SKM-1 treated with dmso at 0.1 percent for 144 hours (cell line): ENCODE results near the gene ID2.

ENCODE experiments used
- DNase-seq: peaks from one replicate; lab custom pipeline; 2025; ENCODE audit not compliant: unreplicated experiment; lab: John Stamatoyannopoulos, UW

ID2 gene

DNA sequence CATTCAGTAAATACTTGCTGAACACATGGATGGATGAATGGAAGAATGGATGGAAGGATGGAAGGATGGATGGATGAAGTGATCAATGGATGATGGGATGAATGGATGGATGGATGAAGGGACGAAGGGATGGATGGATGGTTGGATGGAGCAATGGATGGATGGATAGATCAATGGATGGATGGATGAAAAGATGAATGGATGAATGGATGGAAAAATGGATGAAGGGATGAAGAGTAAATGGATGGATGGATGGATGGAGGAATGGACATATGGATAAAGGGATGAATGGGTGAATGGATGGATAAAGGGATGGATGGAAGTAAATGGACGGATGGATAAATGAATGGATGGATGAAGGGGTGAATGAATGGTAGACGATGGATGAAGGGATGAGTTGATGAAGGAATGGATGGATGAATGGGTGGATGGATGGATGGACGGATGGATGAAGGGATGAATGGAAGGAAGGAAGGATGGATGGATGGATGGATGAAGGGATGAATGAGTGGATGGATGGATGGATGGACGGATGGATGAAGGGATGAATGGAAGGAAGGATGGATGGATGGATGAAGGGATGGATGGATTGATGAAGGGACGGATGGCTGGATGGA is 13.9 kb upstream of the ID2 start:
- DNase-seq = no peak

DNA sequence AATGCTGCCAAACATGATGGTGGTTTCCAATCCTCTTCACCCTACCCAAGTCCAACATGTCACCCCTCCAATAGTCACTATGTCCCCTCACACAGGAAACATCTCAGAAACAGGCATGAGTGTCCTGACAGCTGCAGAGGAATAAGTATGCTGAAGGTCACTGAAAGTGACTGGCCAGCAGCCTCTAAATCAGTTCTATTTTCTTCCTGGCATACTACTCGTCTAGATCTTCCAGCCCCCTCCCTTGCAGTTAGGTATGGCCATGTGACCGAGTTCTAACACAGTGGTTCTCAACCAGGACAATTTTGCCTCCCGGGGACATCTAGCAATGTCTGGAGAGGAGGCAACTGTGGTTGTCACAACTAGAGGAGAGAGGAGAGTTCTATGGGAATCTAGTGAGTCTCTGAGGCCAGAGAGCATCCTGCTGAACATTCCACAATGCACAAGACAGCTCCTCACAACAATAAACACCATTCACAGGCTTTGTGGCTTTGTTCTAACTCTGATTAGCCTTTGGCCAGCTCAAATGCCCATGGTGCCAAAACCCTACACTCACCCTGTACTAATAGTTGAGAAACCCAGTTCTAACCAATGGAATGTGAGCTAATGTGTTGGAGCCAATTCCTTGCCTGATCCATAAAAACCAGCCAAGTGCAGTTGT is 12.6 kb upstream of the ID2 start:
- DNase-seq = no peak

DNA sequence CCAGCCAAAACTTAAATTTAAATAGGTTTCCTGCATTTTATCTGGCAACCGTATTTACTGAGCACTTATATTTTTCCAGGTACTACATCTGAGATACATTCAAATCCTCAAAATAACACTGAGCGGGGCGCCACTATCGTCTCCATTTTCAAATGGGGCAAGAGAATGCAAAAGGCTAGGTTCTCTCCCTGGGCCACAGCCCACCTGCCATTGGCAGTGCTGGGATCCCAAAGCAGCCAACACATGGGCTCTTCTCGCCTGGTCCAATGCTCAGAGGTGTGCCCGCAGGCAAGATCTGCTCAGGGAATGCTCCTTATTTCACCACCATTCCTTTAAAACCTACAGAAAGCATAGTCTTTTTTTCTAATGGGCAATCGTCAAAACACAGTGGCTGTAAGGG is 11.3 kb upstream of the ID2 start:
- no peak for DNase-seq

DNA sequence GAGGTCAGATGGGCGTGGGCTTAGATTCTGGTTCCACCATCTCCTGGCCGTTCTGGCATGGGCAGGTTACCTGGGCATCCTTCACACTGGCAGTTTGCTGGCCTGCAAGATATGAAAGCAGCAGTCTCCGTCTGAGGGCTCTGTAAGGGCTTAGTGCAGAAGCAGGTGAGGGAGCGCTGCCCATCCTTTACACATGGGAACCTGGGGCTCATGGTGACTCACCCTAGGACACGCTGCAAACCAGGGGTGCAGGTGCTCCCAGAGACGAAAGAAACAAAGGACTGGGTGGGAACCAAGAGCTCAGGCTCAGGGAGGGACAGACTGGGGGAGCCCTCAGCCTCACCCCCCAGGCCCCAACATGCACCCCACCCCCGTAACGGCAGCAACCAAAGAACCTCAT is 10.7 kb upstream of the ID2 start:
- DNase-seq = no peak

DNA sequence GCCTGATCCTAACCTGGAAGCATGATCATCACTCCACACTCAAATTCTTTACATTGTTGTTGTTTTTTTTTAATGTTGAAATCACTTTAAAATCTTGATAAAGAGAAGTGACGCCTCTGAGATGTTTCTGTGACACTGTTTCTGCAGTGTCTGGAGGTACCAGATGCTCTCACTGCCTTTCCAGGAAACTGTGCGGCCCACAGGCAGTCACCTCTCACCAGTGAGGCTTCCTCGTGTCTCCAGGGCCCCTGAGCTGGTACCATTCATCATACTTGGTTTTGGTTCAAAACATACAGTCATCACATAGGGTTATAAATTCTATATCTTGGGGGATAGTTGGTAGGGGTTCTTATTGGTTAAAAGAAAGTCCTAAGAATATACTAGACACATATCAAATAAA is 10.1 kb upstream of the ID2 start:
- no peak for DNase-seq

DNA sequence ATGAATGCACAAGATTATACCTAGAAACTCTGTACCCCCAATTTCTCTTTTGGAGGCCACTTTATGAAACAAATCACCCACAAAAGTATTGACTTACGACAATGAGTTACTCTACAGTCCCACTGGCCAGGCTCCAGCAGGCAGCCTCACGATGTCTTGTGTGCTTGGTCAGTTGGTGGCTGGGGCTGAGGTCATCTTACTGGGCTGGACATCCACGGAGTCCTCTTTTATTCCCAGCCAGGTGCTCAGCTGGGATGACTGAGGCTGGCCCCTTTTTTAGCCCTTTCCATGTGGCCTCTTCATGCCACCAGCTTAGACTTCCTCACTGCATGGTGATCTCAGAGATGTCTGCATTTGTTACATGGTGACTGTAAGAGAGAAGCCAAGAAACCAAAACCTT is 8.9 kb upstream of the ID2 start:
- no peak for DNase-seq

DNA sequence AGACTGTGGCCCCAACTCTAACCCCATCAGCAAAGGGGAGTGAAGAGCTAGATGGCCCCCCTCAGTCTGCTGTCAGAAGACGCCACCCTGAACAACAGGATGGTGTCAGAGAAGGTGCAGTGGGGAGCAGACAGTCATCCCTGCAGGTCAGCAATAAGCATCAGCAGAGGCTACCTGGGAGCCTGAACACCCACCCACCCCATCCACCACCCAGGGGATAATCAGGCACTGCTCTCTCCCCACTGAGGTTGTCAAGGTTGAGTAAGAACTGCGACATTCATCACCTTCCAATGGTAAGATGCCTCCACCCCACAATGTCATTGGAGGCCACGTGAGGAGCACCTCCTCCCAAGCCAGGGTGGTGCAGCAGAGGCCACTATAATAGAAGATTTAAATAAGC is 8.5 kb upstream of the ID2 start:
- no peak for DNase-seq

DNA sequence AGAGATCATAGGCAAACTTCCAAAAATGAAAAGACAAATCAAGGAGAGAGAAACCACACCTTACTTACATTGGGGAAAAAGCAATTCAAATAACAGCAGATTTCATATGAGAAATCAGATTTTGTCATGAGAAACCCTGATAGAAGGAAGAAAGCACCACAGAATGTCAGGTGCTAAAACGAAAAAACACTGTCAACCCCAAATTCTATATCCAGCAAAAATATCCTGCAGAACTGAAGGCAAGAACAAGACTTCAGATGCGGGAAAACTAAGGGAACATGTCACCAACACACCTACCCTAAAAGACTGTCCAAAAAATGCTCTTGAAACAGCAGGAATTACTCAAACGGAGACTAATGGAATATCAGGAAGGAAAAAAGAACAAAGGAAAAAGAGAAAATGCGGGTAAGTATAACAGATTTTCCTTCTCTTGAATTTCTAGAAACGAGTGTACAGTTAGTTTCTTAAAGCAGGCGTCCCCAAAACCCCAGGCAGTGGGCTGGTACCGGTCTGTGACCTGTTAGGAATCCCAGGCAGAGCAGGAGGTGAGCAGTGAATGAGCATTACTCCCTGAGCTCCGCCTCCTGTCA is 7.3 kb upstream of the ID2 start:
- no peak for DNase-seq

DNA sequence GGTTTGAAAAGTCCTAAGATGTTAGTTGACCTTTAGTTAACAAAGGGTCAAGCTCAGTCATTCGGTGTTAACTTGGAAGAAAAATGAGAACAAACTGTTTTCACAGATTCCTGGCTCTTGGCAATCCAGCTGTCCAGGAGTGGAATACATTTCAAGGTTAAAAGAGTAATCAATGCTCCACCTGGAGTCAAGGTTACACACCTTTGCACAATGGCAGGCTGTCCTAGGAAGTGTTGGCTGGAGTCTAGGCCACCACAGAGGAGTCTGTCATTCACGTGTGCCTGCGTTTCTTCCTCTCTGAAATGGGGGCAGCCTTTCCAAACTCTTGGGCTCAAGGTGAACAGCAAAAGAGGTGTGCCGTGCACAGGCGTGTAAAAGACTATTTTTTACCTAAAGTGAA is 6.3 kb upstream of the ID2 start:
- no peak for DNase-seq

DNA sequence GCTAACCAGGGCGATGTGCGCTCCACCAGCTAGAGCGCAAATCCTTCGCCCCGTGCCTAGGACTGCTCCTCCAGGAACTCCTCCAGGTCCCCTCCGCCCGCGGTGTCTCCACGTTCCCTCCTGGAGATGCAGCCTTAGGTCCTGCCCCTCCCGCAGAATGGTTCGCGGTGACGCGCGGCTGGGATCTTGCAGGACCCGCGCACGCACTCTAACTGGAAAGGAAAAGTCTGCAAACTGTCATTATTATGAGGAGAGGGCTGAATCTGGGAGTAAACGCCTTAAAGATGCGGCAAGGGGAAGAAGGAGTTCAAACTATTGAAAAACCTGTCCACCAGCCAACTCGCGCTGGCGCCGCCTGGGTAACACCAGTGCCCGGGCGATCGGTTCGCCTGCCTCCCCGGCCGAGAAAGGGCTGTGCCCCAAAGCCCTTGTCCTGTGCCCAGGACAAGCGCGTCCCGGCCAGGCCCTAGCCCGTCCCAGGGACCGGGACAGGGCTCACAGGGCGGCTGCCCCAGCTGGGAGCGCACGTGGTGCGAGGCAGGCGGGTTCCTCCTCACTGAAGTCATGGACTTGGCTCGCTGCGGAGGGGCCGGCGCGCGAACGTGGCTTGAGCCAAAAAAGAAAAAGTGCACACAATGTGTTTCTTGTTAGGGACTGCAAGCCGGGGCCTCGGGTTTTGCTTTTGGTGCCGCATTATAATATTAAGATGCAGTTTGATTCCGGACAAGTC is 5.5 kb upstream of the ID2 start:
- DNase-seq = no peak

DNA sequence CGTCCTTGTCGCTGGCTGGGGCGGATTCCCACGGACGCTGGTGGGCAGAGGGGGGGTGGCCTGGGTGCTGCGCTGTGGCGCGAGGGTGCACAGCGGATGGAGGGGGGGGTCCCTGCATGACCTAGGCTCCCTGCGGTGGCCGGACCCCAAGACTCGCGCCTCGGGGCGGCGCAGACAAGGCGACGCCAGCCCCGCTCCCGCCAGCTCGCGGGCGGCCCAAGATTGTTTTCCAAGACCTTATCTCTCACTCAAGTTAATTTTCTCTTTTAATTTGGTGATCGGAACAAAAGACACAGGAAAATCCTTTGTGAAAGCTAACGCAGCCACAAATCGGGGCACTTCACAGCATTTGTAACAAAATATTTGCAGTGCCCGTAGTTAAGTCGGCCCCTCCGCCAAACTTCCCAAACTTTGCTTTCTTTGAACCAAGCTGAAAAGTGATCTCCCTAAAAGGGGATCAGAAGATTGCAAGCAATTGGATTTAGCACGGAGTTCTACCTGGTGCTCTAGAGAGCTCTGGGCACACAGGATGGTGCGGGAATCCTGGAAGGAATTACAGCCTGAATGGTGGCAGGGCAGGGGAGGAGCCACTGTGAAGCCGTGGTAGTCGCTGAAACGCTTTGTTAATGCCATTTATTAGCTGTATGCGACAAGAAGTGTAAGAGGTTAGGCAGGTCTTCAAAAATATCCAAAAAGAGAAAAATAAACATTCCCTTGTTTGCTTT is 4.8 kb upstream of the ID2 start:
- no peak for DNase-seq

DNA sequence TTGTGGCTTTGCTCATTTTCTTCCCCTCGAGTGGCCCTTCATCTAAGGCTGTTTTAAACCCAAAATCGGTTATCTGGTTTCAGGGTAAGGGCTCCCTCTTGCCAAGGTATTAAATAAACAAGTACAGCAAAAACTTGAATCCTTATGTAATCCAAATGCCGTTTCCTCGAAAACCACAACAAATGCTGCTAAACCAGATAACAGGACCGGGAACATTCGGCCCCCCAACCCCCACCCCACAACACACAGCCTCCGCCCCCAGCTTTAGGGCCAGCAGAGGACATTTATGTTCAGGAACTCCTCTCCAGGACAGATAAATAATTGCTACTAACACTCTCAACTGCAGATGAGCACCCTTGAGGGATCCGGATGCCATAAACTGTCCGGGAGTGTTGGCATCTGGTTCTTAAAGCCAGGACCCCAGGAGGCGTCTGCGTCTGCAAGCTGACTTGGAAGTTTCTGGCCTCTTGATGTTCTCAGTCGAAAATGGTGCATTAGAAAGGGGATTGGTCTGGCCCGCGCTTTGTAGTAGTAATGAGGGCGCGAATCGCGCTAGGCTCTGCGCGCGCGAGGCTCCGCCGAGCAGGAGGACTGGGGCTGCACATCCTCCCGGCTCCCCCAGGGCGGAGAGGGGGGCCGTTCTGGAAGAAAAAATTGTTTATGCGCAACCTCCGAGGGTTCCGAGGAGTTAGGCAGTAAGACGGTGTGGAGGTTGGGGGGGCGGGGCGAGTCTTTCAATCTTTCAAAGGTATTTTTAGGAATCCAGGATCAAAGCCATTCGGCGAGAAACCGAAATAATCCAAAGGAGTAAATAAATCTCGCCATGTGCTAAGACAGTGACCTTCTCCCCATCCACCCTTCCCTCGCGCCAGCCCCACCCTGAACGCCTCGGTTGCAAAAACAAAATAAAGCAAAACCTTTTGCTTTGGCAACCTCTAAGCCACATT is 3.9 kb upstream of the ID2 start:
- no peak for DNase-seq

DNA sequence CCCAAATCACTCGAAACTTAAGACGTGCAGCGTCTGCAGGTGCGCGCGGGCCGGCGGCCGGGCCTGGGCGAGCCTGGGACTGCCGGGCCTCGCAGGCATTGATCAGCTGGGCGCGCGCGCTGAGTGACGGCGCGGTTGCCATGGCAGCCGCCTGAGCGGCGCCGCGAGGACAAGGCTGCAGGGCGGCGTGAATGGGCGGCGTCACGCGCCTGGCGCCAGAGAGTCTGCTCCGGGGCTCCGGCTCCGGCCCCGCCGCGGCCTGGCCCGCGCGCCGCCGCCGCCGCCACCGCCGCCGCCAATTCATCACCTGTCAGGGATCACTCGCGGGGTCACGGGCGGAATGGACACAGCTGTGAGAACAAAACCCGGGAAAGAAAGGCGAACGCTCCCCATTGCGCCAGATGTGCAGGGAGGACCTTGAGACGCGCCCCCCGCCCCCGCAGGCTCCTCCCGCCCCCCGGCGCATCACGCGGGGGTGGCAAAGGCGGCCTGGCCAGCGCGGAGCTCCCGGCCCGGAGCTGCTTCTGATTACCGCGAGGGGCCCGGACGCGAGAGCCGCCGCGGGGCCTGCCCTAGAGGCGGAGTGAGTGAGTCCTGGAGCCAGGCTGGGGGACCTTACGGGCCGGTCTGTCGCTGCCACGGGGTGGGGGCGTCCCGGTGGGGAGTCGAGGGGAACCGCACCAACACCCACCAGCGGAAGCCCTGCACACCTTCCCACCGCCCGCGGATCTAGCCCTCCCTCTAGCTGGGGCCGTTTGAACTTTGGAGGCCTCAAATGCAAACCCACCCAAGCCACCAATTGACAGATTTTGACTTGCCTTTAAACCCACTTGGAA is 2.9 kb upstream of the ID2 start:
- DNase-seq = peak; percentile 63

DNA sequence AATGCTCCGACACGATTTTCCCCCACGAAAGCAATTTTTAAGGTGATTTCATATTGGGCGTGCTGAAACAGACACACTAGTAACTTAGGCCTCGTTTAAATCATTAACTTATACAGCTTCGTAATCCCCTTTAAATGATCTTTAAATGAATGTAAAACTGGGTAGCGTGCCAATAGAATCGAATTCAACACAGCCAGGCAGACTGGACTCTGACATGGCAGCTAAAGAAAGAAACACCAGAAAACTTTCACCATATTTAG is 2.4 kb upstream of the ID2 start:
- DNase-seq = no peak

DNA sequence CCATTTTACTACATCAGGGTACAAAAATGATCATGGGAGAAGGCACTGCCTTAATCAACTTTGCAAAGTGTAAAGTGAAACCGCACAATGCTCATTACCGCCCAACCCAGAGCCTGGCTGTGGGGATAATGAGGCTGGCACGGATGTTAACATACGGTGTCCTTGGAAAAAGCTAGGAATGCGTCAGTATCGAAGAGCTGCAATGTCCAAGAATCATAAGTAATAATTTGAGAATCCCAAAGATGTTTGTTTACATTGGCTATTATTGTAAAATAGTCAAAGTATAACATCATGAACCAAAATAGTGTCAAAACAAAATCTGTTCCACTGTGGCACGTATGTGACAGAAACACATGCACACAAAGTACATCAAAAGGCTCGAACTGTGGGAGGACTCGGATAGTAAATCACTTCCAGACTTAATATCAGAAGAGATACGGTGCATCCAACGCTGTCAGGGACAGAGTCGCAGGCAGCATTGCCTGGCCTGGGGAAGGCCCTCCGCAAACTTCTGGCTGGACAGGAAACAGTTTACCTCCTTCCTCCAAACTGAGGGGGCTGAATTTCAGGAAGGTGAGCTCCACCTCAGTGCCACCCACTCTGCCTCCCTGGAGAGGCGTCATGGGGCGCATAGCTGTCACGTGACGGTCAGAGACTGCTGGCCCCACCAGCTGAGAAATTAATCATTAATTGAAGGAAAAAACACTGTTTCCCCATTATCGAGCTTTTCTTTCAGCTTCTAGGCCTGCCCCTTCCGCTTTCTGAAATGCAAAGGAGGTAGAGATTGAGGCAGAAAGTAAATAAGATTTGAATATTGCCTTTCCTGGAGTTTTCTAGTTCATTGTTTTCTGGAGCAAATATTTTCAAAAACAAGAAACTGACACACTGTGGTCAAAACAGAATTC is 1.8 kb upstream of the ID2 start:
- DNase-seq = no peak

DNA sequence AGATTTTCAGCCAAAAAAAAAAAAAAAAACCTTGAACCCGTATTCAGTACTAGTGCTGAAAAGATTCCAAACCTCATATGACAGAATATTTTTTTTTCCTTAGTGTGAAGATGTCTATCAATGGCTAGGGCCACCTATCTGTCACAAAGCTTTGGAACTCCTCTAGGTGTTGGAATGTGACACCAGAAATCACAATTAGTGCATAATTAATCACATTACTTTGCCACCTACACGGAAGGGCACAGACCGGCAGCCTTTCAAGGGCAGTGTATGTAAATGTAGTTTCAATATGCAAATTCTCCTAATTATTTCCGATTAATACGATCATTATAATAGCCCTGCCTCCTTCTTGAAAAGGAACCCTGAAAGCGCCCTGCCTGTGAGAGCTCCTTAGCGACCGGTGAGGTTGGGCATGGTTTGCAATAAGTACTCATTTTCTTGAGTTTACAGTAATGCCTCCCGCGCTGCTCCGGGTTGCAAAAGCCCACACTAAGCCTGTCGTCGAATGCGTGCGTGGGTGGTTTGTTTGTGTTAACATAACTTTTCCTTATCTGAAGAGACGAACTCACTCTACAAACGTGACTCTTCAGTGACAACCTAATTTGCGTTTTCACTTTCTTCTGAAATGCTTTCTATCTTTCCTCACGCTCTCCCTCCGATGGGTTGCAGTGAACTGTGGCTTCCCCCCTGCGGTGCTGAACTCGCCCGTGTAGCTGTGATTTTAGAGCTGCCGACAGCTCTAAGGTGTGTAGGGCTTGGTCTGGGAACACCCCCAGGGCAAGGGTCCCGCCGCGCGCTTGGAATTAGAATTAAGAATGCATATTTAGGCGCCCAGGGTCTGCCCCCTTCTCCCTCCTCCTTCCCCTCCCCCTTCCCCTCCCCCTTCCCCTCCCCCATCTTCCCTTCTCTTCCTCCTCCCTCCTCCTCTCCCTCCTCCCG is 765 bp upstream of the ID2 start:
- peak; percentile 31 for DNase-seq

DNA sequence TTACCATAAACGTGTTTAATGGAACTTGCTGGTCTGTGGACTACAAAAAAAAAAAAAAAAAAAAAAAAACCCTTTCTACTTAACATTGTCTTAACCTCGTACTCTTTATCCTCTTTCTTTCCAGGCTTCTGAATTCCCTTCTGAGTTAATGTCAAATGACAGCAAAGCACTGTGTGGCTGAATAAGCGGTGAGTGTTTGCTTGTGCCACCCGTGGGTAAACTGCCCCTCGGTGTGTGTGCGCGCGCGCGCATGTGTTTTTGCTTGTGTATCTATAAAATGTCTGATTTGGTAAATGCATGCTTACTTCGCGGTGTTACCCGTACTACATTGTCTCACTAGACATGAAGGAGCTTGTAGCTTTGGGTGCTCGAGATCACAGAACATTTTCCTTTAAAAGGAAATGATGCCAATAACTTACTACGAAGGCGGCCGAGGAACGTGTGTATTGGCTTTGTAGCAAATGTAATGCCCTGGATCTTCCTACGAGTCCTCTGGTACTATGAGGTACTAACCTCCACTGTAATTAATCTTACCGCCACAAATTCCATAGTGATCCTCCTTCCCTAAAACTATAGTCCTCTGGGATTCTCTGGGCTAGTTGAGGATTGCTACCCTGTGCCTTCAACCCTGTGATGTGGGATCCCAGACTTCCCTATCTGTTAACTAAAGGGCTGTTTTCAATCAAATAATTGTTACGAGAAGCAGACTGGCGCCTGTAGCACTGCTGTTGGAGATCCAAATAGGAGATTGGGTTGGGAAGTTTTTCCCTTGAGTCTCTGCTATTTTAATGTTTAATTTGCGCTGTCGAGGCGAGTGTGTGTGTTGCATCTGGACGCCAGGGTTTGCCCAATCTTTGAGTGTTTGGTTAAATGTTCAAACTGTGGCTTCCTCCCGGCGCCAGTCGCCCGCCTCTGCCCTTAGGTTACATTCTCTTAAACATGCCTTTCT is 1.1 kb downstream of the ID2 start:
- DNase-seq = peak; percentile 40
